SK-N-SH (cell line): ENCODE measurements around the gene SLC22A4. TPM values are rescaled to one million over a fixed set of nuclear protein-coding genes. Genes with fewer than 3 reads are reported as not detected.

Experiments used
- CTCF ChIA-PET: fragments of 300-600, 350-600 bp; formaldehyde crosslinking; extraction: SDS; loops from one replicate; lab custom pipeline; 2021; lab: Yijun Ruan, JAX
- POLR2A ChIA-PET: fragments of 350-600 bp; sonication (Branson Sonifier 250); formaldehyde crosslinking; extraction: SDS; loops from one replicate; lab custom pipeline; 2020; ENCODE audit warnings: antibody characterized with exemption, inconsistent platforms; lab: Yijun Ruan, JAX
- DNase-seq: peaks from one replicate; pipeline ENCODE4 v3.0.0; 2012
- H2AFZ ChIP-seq: fragments of 200-600 bp; sonication (generic); 2 replicates; pipeline ENCODE4 v1.8.1; 2016; ENCODE audit warnings: antibody characterized with exemption, mild to moderate bottlenecking, low read depth
- H3F3A ChIP-seq: fragments of 200-600 bp; sonication (generic); replicated peaks from 2 replicates; pipeline ENCODE3; 2016; ENCODE audit warnings: antibody characterized with exemption, mild to moderate bottlenecking; ENCODE audit not compliant: insufficient read depth
- H3K27ac ChIP-seq, 2 experiments: fragments of 200-500 bp in 1 of 2; fragments of 200-600 bp in 1 of 2; sonication (Bioruptor generic) in 1 of 2; sonication (generic), shearing (Covaris generic) in 1 of 2; 2 replicates each; pipeline versions ENCODE4 v1.5.1 to v1.6.1; 2014 to 2016; ENCODE audit warnings: low read depth in 2 of 2, inconsistent platforms in 1 of 2, low read length in 1 of 2, mild to moderate bottlenecking in 1 of 2, mixed read lengths in 1 of 2
- H3K27me3 ChIP-seq: fragments of 200-600 bp; sonication (generic), shearing (Covaris generic); 2 replicates; pipeline ENCODE4 v1.6.1; 2016; ENCODE audit warnings: mixed run types; ENCODE audit not compliant: insufficient read depth
- H3K36me3 ChIP-seq, 2 experiments: fragments of 200-500 bp in 1 of 2; fragments of 200-600 bp in 1 of 2; sonication (Bioruptor generic) in 1 of 2; sonication (generic) in 1 of 2; replicated peaks in 1 of 2; 2 replicates each; pipeline versions ENCODE3 to v1.5.1; 2014 to 2016; ENCODE audit warnings: low read length in 1 of 2, mild to moderate bottlenecking in 1 of 2; ENCODE audit not compliant: insufficient read depth in 2 of 2, control insufficient read depth in 1 of 2
- H3K4me1 ChIP-seq, 2 experiments: fragments of 200-500 bp in 1 of 2; fragments of 200-600 bp in 1 of 2; sonication (Bioruptor generic) in 1 of 2; sonication (generic), shearing (Covaris generic) in 1 of 2; 2 replicates each; pipeline versions ENCODE4 v1.5.1 to v1.6.1; 2014 to 2016; ENCODE audit warnings: low read depth in 1 of 2, low read length in 1 of 2, mixed run types in 1 of 2; ENCODE audit not compliant: insufficient read depth in 2 of 2, control insufficient read depth in 1 of 2
- H3K4me2 ChIP-seq: fragments of 200-600 bp; sonication (generic), shearing (Covaris generic); 2 replicates; pipeline ENCODE4 v1.6.1; 2017; ENCODE audit warnings: mixed run types
- H3K4me3 ChIP-seq, 2 experiments: fragments of 200-500 bp in 1 of 2; fragments of 200-600 bp in 1 of 2; sonication (Bioruptor generic) in 1 of 2; sonication (generic), shearing (Covaris generic) in 1 of 2; 2 replicates each; pipeline versions ENCODE4 v1.5.1 to v1.8.1; 2014 to 2016; ENCODE audit warnings: low read depth in 2 of 2, inconsistent platforms in 1 of 2, low read length in 1 of 2, mild to moderate bottlenecking in 1 of 2, mixed read lengths in 1 of 2, moderate library complexity in 1 of 2
- H3K79me2 ChIP-seq: fragments of 200-600 bp; sonication (generic); 2 replicates; pipeline ENCODE4 v1.8.1; 2017; ENCODE audit warnings: mild to moderate bottlenecking; ENCODE audit not compliant: insufficient read depth
- H3K9ac ChIP-seq: fragments of 200-600 bp; sonication (generic); 2 replicates; pipeline ENCODE4 v1.6.1; 2017; ENCODE audit warnings: mixed run types
- H3K9me2 ChIP-seq: fragments of 200-600 bp; sonication (generic); 2 replicates; pipeline ENCODE4 v1.6.1; 2017; ENCODE audit warnings: mixed run types
- H3K9me3 ChIP-seq: fragments of 200-600 bp; sonication (generic); 2 replicates; pipeline ENCODE4 v1.6.1; 2017; ENCODE audit warnings: mixed run types, mild to moderate bottlenecking, moderate library complexity
- H4K20me1 ChIP-seq: fragments of 200-600 bp; sonication (generic); 2 replicates; pipeline ENCODE4 v1.6.1; 2017; ENCODE audit warnings: mild to moderate bottlenecking, mixed run types; ENCODE audit not compliant: insufficient read depth
- CHD2 ChIP-seq: fragments of 150-350 bp; IDR thresholded peaks from 2 replicates; pipeline ENCODE4 v1.6.1; 2018; ENCODE audit warnings: low read length; ENCODE audit not compliant: partially characterized antibody
- ELF1 ChIP-seq: IDR thresholded peaks from 2 replicates; pipeline ENCODE4 v1.4.0; 2012
- FOXM1 ChIP-seq: IDR thresholded peaks from 2 replicates; pipeline ENCODE4 v1.4.0; 2012; ENCODE audit warnings: low read depth, mild to moderate bottlenecking
- GABPA ChIP-seq: IDR thresholded peaks from 2 replicates; pipeline ENCODE4 v1.4.0; 2012; ENCODE audit warnings: low read depth, mild to moderate bottlenecking
- IRF3 ChIP-seq: fragments of 150-350 bp; IDR thresholded peaks from 2 replicates; pipeline ENCODE4 v1.6.1; 2016; ENCODE audit warnings: mild to moderate bottlenecking, low read depth, low read length
- JUND ChIP-seq: IDR thresholded peaks from 2 replicates; pipeline ENCODE4 v1.4.0; 2012
- MAX ChIP-seq: IDR thresholded peaks from 2 replicates; pipeline ENCODE4 v1.4.0; 2012; ENCODE audit warnings: low read depth
- MEF2A ChIP-seq: IDR thresholded peaks from 2 replicates; pipeline ENCODE4 v1.4.0; 2012; ENCODE audit warnings: low read depth, borderline replicate concordance
- SMC3 ChIP-seq: IDR thresholded peaks from 2 replicates; pipeline ENCODE4 v1.6.1; 2012; ENCODE audit warnings: low read depth, low read length, improper control_type of control experiment
- TAF1 ChIP-seq: IDR thresholded peaks from 2 replicates; pipeline ENCODE4 v1.6.1; 2012; ENCODE audit warnings: low read depth, mild to moderate bottlenecking, low read length, moderate library complexity, borderline replicate concordance
- TCF12 ChIP-seq: IDR thresholded peaks from 2 replicates; pipeline ENCODE4 v1.4.0; 2012
- TEAD4 ChIP-seq: IDR thresholded peaks from 2 replicates; pipeline ENCODE4 v1.4.0; 2012; ENCODE audit warnings: mild to moderate bottlenecking, borderline replicate concordance; ENCODE audit not compliant: insufficient read depth
- YY1 ChIP-seq: IDR thresholded peaks from 2 replicates; pipeline ENCODE4 v1.4.0; 2012; ENCODE audit warnings: low read depth, mild to moderate bottlenecking
- ZBTB33 ChIP-seq: IDR thresholded peaks from 2 replicates; pipeline ENCODE4 v1.4.0; 2012; ENCODE audit warnings: low read depth, borderline replicate concordance
- WGBS: methylation state at CpG from one replicate; pipeline ENCODE4 v1.1.6; 2017; ENCODE audit warnings: low lambda C conversion rate; 5-methylcytosine and 5-hydroxymethylcytosine counted together
- polyA plus RNA-seq, 3 experiments: library from polyadenylated mRNA; depleted of rRNA; stranded (reverse); fragments of >200 nt; gene quantifications; 2 replicates each; pipeline ENCODE4 v1.2.3, GENCODE V29; 2012
- TF ChIP-seq, protein P1 (sequence below): fragments of 200-600 bp; sonication (generic); IDR thresholded peaks from 2 replicates; pipeline ENCODE4 v1.6.1; 2017; ENCODE audit warnings: antibody characterized with exemption, mild to moderate bottlenecking, moderate library complexity

The SLC22A4 gene
- polyA plus RNA-seq, 1 of the 3 experiments (the other 2 are of a cell fraction) = 3.3 TPM

GRCh38 chr5:132358775-132359174, 64.6 kb downstream of the SLC22A4 start:
- H3K27me3 ChIP-seq = no peaks in the 10 kb centered on the region
- ChIA-PET POLR2A (no interaction called here), CTCF (interaction anchor here (1.1 kb wide), 1 partner anchor 120 kb away, joined by 3 read pairs; no protein-coding TSS in a partner anchor)
- no peak overlapping the region for H3K27ac ChIP-seq
- no peaks in the 10 kb centered on the region for H3K9me3 ChIP-seq
- no peaks in the 10 kb centered on the region for H4K20me1 ChIP-seq
- H2AFZ ChIP-seq = no peak overlapping the region
- H3K9ac ChIP-seq = no peak overlapping the region
- WGBS = 67% methylated on average over 1 of the region's 1 CpG
- no peaks in the 10 kb centered on the region for H3K4me1 ChIP-seq
- no peaks in the 10 kb centered on the region for H3K79me2 ChIP-seq
- H3F3A ChIP-seq = peaks cover 3% of the 10 kb centered on the region
- DNase-seq = no peak
- H3K4me3 ChIP-seq = no peak overlapping the region
- no peak for TF ChIP-seq IRF3
- no peak for TF ChIP-seq MAX
- no peak for TF ChIP-seq SMC3
- TF ChIP-seq FOXM1 = no peak
- no peak for TF ChIP-seq GABPA
- no peak for TF ChIP-seq JUND
- no peak for TF ChIP-seq TCF12
- TF ChIP-seq YY1 = no peak
- TF ChIP-seq ZBTB33 = no peak
- no peak for TF ChIP-seq CHD2
- TF ChIP-seq TEAD4 = no peak
- no peak for TF ChIP-seq MEF2A
- no peak for TF ChIP-seq TAF1
- no peak for TF ChIP-seq ELF1
- TF ChIP-seq, protein P1, sequence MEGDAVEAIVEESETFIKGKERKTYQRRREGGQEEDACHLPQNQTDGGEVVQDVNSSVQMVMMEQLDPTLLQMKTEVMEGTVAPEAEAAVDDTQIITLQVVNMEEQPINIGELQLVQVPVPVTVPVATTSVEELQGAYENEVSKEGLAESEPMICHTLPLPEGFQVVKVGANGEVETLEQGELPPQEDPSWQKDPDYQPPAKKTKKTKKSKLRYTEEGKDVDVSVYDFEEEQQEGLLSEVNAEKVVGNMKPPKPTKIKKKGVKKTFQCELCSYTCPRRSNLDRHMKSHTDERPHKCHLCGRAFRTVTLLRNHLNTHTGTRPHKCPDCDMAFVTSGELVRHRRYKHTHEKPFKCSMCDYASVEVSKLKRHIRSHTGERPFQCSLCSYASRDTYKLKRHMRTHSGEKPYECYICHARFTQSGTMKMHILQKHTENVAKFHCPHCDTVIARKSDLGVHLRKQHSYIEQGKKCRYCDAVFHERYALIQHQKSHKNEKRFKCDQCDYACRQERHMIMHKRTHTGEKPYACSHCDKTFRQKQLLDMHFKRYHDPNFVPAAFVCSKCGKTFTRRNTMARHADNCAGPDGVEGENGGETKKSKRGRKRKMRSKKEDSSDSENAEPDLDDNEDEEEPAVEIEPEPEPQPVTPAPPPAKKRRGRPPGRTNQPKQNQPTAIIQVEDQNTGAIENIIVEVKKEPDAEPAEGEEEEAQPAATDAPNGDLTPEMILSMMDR = no peak
- H3K9me2 ChIP-seq = no peaks in the 10 kb centered on the region
- no peak overlapping the region for H3K4me2 ChIP-seq
- H3K36me3 ChIP-seq = peaks cover 0 to 2% of the 10 kb centered on the region in 2 experiments
